Measurements from ENCODE around the gene EML6.

- TF ChIP-seq CTCF (IDR thresholded peaks at IDR 0.05; ENCODE audit: control extremely low read depth in 1 of 3, insufficient read depth in 1 of 3, low read depth in 1 of 3, low read length in 3 of 3) (no peak), EZH2 (IDR thresholded peaks at IDR 0.05; ENCODE audit: low read depth, low read length, severe bottlenecking) (peak; percentile 62), ZNF274 (IDR thresholded peaks at IDR 0.05; ENCODE audit: borderline replicate concordance, extremely low read depth, low read length) (no peak), POLR2A (IDR thresholded peaks at IDR 0.05; ENCODE audit: control extremely low read depth in 1 of 2, low read depth in 2 of 2, low read length in 2 of 2) (no peak), HDAC2 (IDR thresholded peaks at IDR 0.05; ENCODE audit: borderline replicate concordance in 1 of 2, low read depth in 2 of 2, low read length in 2 of 2) (no peak), POLR2AphosphoS5 (IDR thresholded peaks at IDR 0.05; ENCODE audit: low read depth, low read length) (no peak), CEBPB (IDR thresholded peaks at IDR 0.05; ENCODE audit: low read depth, low read length) (no peak), GTF2F1 (IDR thresholded peaks at IDR 0.05; ENCODE audit: borderline replicate concordance, low read depth, low read length) (no peak), YY1 (IDR thresholded peaks at IDR 0.05; ENCODE audit: low read depth, low read length) (peak; percentile 55; the same call in 1 of the 2 replicates), NRF1 (IDR thresholded peaks at IDR 0.05; ENCODE audit: low read depth, low read length) (no peak), E2F6 (IDR thresholded peaks at IDR 0.05) (no peak), KDM5A (IDR thresholded peaks at IDR 0.05; ENCODE audit: low read length) (no peak), EP300 (IDR thresholded peaks at IDR 0.05; ENCODE audit: borderline replicate concordance in 1 of 2, low read depth in 2 of 2, low read length in 2 of 2) (no peak), RAD21 (IDR thresholded peaks at IDR 0.05 in 1 of 2, conservative IDR thresholded peaks at IDR 0.05 in 1 of 2; ENCODE audit: low read depth in 2 of 2, low read length in 2 of 2) (peak in 1 of 2 experiments; percentile 2; a peak in 1 of 4 replicates)
These were observed 1.3 kb downstream of the EML6 start for GRCh38 chr2:54724560-54725342.
